Measurements from ENCODE around the gene SOST. TPM values are rescaled to one million over a fixed set of nuclear protein-coding genes. Genes with fewer than 3 reads are reported as not detected.
A peak's percentile ranks its signal among the peaks of the same experiment; 100 is the strongest.
"Not testable (repeated sequence)": the region's sequence is repeated elsewhere in the genome, so short reads cannot be mapped to it uniquely, and the experiment has no call there.

The SOST gene
- total RNA-seq, 1 donor from 2014 or later, result not detected

GRCh38 chr17:43800736-43801135 lies 42.1 kb upstream of the SOST start:
- DNase-seq, result no peak
- Mint-ChIP-seq H3K4me3 (ENCODE audit: unreplicated experiment) (no peak overlapping the region), H3K4me1 (ENCODE audit: low read depth, unreplicated experiment) (no peaks in the 10 kb centered on the region), H3K27ac (ENCODE audit: unreplicated experiment) (no peak overlapping the region), H3K27me3 (ENCODE audit: unreplicated experiment) (peaks cover 7% of the 10 kb centered on the region), H3K9me3 (ENCODE audit: unreplicated experiment) (peaks cover 1% of the 10 kb centered on the region), H3K36me3 (ENCODE audit: unreplicated experiment) (peaks cover 4% of the 10 kb centered on the region)
- no peak for TF ChIP-seq CTCF (IDR thresholded peaks at IDR 0.05; ENCODE audit: partially characterized antibody, unreplicated experiment)

- Mint-ChIP-seq H3K9me3 (ENCODE audit: unreplicated experiment) (no peaks in the 10 kb centered on the region), H3K36me3 (ENCODE audit: unreplicated experiment) (no peaks in the 10 kb centered on the region), H3K27me3 (ENCODE audit: unreplicated experiment) (peaks cover 5% of the 10 kb centered on the region), H3K27ac (ENCODE audit: unreplicated experiment) (no peak overlapping the region), H3K4me3 (ENCODE audit: unreplicated experiment) (no peak overlapping the region), H3K4me1 (ENCODE audit: low read depth, unreplicated experiment) (no peaks in the 10 kb centered on the region)
- DNase-seq, result no peak
- TF ChIP-seq CTCF (IDR thresholded peaks at IDR 0.05; ENCODE audit: partially characterized antibody, unreplicated experiment), result no peak
Measured at GRCh38 chr17:43799047-43799446, 40.5 kb upstream of the SOST start.

- H3K4me1 Mint-ChIP-seq (ENCODE audit: low read depth, unreplicated experiment); H3K27ac Mint-ChIP-seq (ENCODE audit: unreplicated experiment); H3K27me3 Mint-ChIP-seq (ENCODE audit: unreplicated experiment); H3K9me3 Mint-ChIP-seq (ENCODE audit: unreplicated experiment); DNase-seq; H3K4me3 Mint-ChIP-seq (ENCODE audit: unreplicated experiment); H3K36me3 Mint-ChIP-seq (ENCODE audit: unreplicated experiment): not testable (repeated sequence)
Measured at GRCh38 chr17:43798024-43798423, 39.4 kb upstream of the SOST start.

GRCh38 chr17:43792668-43793067 lies 34.1 kb upstream of the SOST start:
- H3K36me3 Mint-ChIP-seq (ENCODE audit: unreplicated experiment); H3K9me3 Mint-ChIP-seq (ENCODE audit: unreplicated experiment); H3K27me3 Mint-ChIP-seq (ENCODE audit: unreplicated experiment); H3K4me3 Mint-ChIP-seq (ENCODE audit: unreplicated experiment); DNase-seq; H3K27ac Mint-ChIP-seq (ENCODE audit: unreplicated experiment): not testable (repeated sequence)
- peaks cover 10% of the 10 kb centered on the region for H3K4me1 Mint-ChIP-seq (ENCODE audit: low read depth, unreplicated experiment)

- no peak for DNase-seq
- Mint-ChIP-seq H3K4me3 (ENCODE audit: unreplicated experiment) (peak overlapping the region; percentile 68), H3K4me1 (ENCODE audit: low read depth, unreplicated experiment) (peaks cover 10% of the 10 kb centered on the region)
Measured at GRCh38 chr17:43791589-43791988, 33.0 kb upstream of the SOST start.

More at GRCh38 chr17:43791589-43791988, 33.0 kb upstream of the SOST start:
- peaks cover 1% of the 10 kb centered on the region for H3K27me3 Mint-ChIP-seq (ENCODE audit: unreplicated experiment)
- no peaks in the 10 kb centered on the region for H3K36me3 Mint-ChIP-seq (ENCODE audit: unreplicated experiment)
- TF ChIP-seq CTCF (IDR thresholded peaks at IDR 0.05; ENCODE audit: partially characterized antibody, unreplicated experiment), result no peak
- H3K9me3 Mint-ChIP-seq (ENCODE audit: unreplicated experiment), result no peaks in the 10 kb centered on the region
- peak overlapping the region; percentile 93 for H3K27ac Mint-ChIP-seq (ENCODE audit: unreplicated experiment)

All from glutamatergic neuron (in vitro differentiated cells).